HG02885 (cell line): Measurements from ENCODE around the gene SIK2.
A peak's percentile ranks its signal among the peaks of the same experiment; 100 is the strongest.

Experiments used
- ATAC-seq: cut with Tn5 transposase; IDR thresholded peaks from one replicate; pipeline ENCODE4 v1.9.1; 2021; ENCODE audit warnings: mild to moderate bottlenecking; ENCODE audit not compliant: unreplicated experiment, poor library complexity

The SIK2 gene

GRCh38 chr11:111774955-111775710 lies 172.9 kb downstream of the SIK2 start:
- no peak for ATAC-seq

DNA sequence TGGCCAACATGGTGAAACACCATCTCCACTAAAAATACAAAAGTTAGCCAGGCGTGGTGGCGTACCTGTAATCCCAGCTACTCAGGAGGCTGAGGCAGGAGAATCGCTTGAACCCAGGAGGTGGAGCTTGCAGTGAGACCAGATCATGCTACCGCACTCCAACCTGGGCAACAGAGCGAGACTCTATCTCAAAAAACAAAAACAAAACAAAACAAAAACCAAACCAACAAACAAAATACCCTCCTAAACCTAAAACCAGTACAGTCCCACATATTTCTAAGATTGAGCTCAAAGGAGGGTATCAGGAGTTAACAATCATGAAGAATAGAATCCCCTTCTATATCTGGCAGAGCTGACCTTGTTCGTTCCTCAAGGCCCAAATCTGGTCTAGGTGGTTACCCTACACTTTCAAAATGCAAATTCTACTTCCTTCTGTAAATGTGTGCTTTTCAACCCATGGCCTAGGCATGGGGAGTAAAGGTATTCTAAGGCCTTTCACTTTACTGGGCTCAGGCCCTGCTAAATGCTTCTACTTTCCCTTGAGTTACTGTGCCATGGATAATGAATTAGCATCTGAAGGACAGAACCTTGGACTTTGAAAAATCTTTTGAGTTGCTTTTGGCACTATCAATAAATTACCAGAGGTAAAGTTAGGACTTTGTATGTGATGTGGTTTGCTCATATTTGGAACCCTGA lies 174.3 kb downstream of the SIK2 start:
- peak; percentile 97 for ATAC-seq

DNA sequence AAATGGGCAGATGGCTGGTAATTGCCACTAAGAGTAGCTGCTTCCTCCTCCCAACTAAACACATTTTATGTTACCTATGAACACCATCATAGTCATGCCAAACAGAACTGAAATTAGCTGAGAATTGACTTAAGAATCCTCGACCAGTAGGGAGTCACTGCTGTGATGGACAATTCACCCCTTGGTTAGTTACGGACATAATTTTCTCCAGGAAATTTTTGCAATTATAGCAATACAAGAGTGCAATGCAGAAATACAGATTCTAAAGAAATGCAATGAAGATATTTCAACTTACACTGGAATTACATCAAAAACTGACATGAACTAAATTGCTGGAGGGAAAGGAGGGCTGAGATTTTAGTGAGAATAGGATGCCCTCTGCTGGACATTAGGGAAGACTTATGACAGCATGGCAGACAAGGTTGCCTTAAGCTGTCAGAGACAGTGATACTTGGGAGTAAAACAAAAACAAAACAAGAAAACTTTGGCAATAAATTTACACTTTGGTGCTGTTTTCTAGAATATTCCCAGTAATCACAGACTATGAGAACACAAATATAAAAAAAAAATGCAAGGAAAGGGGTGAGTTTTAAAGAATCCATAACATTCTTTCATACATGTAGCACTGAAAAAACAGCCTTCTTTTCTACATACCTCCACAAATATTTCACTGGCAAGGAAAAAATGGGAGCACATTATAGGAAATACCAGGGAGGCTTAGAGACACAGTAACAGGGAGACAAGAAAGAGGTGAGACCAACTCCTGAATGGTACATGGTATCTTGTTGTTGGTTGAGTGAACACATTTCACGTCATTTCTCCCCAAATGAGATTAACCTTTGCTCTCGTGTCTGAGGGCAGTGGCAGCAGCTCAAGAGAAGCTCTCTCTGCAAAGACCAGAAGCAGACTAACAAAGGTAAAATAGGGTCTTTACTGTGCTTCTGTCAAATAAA lies 175.1 kb downstream of the SIK2 start:
- ATAC-seq = peak; percentile 73

DNA sequence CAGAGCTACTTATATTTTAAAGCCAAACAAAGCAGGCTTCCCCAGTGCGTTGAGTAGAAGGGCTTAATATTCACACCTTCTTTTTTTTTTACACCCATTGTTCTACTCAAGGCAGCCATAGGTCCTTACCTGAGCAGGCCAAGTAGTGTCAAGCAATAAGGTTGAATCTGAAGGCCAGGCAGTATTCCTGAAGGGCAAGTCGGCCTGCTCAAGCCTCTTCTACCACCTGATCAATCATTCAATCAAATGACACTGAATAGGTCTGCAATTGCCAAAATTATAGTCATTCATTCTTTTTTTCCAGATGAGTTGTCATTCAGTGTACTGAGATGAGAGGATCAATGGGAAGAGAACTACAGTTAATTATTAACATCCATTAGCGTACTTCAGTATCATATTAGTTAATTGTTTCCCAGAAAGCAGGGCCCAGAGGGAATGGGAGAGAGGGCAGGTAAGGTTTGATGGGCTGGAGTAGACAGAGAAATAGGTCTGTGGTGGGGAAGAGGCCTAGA lies 175.9 kb downstream of the SIK2 start:
- ATAC-seq = no peak

- ATAC-seq = no peak
These were observed 176.9 kb downstream of the SIK2 start for GRCh38 chr11:111779118-111779517.
